Panc1 (cell line): ENCODE measurements around the gene ANKRD55. TPM values are rescaled to one million over a fixed set of nuclear protein-coding genes. Genes with fewer than 3 reads are reported as not detected.

Experiments
- ATAC-seq: fragments of 200-7000 bp; cut with Tn5 transposase; 2 replicates; pipeline ENCODE4 v1.9.1; 2020; ENCODE audit warnings: mild to moderate bottlenecking, moderate library complexity
- BruUV-seq: library from RNA; stranded (reverse); fragments of 400-500 nt; replicated peaks from 2 replicates; lab custom pipeline; 2021; lab: Mats Ljungman, UMichigan
- CTCF ChIA-PET: fragments of 300-600 bp; sonication (Branson Sonifier 250); formaldehyde crosslinking; loops from one replicate; lab custom pipeline; 2022; ENCODE audit warnings: antibody characterized with exemption; lab: Charles Lee
- POLR2A ChIA-PET: fragments of 300-600 bp; sonication (Branson Sonifier 250); formaldehyde crosslinking; loops from one replicate; lab custom pipeline; 2022; ENCODE audit warnings: antibody characterized with exemption; lab: Charles Lee
- DNase-seq: peaks from one replicate; pipeline ENCODE4 v3.0.0-alpha.2; 2010; ENCODE audit warnings: low read depth, low spot score
- H3K27ac ChIP-seq: 2 replicates; pipeline ENCODE4 v1.5.1; 2011; ENCODE audit warnings: mild to moderate bottlenecking, low read length, inconsistent platforms
- H3K27me3 ChIP-seq: fragments of 200-500 bp; sonication (Bioruptor generic); 2 replicates; pipeline ENCODE4 v1.6.0; 2014; ENCODE audit warnings: low read length, inconsistent platforms; ENCODE audit not compliant: control insufficient read depth, insufficient read depth
- H3K36me3 ChIP-seq: fragments of 200-500 bp; sonication (Bioruptor generic); 2 replicates; pipeline ENCODE4 v1.5.1; 2014; ENCODE audit warnings: inconsistent platforms, mild to moderate bottlenecking, low read length, moderate library complexity; ENCODE audit not compliant: control insufficient read depth, insufficient read depth
- H3K4me1 ChIP-seq: 2 replicates; pipeline ENCODE4 v1.5.1; 2011; ENCODE audit warnings: inconsistent platforms, mild to moderate bottlenecking, low read length, moderate library complexity; ENCODE audit not compliant: control insufficient read depth, insufficient read depth
- H3K4me3 ChIP-seq, 2 experiments: 2 replicates each; pipeline ENCODE4 v1.5.1; 2011 to 2012; ENCODE audit warnings: low read depth in 2 of 2, low read length in 2 of 2, mild to moderate bottlenecking in 2 of 2, inconsistent platforms in 1 of 2, moderate library complexity in 1 of 2
- H3K9me3 ChIP-seq: fragments of 200-500 bp; sonication (Bioruptor generic); 2 replicates; pipeline ENCODE4 v1.5.1; 2014; ENCODE audit warnings: low read depth, mild to moderate bottlenecking, inconsistent platforms, low read length, moderate library complexity; ENCODE audit not compliant: control insufficient read depth, insufficient read depth
- CTCF ChIP-seq: fragments of 450-650 bp; IDR thresholded peaks from 2 replicates; pipeline ENCODE4 v1.5.1; 2017; ENCODE audit warnings: mild to moderate bottlenecking
- POLR2AphosphoS5 ChIP-seq: IDR thresholded peaks from 2 replicates; pipeline ENCODE4 v1.6.1; 2012; ENCODE audit warnings: mild to moderate bottlenecking, low read depth, low read length, moderate library complexity
- REST ChIP-seq, 2 experiments: IDR thresholded peaks; 2 replicates each; pipeline ENCODE4 v1.6.1; 2011 to 2012; ENCODE audit warnings: low read depth in 2 of 2, control low read depth in 1 of 2, low read length in 1 of 2, mild to moderate bottlenecking in 1 of 2, moderate library complexity in 1 of 2; ENCODE audit not compliant: insufficient read depth in 1 of 2
- SIN3A ChIP-seq: IDR thresholded peaks from 2 replicates; pipeline ENCODE4 v1.6.1; 2012; ENCODE audit warnings: low read depth, mild to moderate bottlenecking, low read length, moderate library complexity, borderline replicate concordance; ENCODE audit not compliant: insufficient read depth
- TCF7L2 ChIP-seq: IDR thresholded peaks from 2 replicates; pipeline ENCODE4 v1.6.1; 2011; ENCODE audit warnings: mild to moderate bottlenecking, low read depth, low read length, inconsistent platforms
- in situ Hi-C: cut with HindIII; loops from 2 replicates; pipeline ENCODE4 v1.10.0; 2016; ENCODE audit warnings: low sequenced_read_pairs, low pct_unique_long_range_greater_than_20kb
- intact Hi-C: fragments of 100-400 bp; cut with micrococcal nuclease; formaldehyde crosslinking; loops from one replicate; pipeline ENCODE4 v1.10.0; 2022; ENCODE audit not compliant: unreplicated experiment
- total RNA-seq: library from RNA; stranded (reverse); gene quantifications from one replicate; pipeline ENCODE4 v1.2.1, GENCODE V29; 2021; ENCODE audit not compliant: unreplicated experiment

Gene ANKRD55
- total RNA-seq, 1 experiment from 2014 or later = not detected

- TF ChIP-seq POLR2AphosphoS5 (no peak), SIN3A (no peak), REST (IDR thresholded peaks at IDR 0.05; ENCODE audit: insufficient read depth in 1 of 2, low read depth in 2 of 2, low read length in 1 of 2) (no peak), CTCF (no peak), TCF7L2 (no peak)
- ChIA-PET POLR2A (no interaction called here), CTCF (no interaction called here)
- Histone ChIP-seq H3K27ac (no peak overlapping the region), H3K4me1 (no peaks in the 10 kb centered on the region), H3K27me3 (no peaks in the 10 kb centered on the region), H3K4me3 (no peak overlapping the region), H3K9me3 (no peaks in the 10 kb centered on the region), H3K36me3 (no peaks in the 10 kb centered on the region)
- DNase-seq (no peak), ATAC-seq (no peak)
- no TSS peak for BruUV-seq
- intact Hi-C loops (no loop called here), in situ Hi-C loops (no loop called here)
Measured at GRCh38 chr5:56195016-56195415, 38.1 kb downstream of the ANKRD55 start.

GRCh38 chr5:56192246-56192645, 40.9 kb downstream of the ANKRD55 start:
- Histone ChIP-seq H3K27me3 (no peaks in the 10 kb centered on the region), H3K36me3 (no peaks in the 10 kb centered on the region), H3K9me3 (no peaks in the 10 kb centered on the region), H3K27ac (no peak overlapping the region), H3K4me3 (no peak overlapping the region), H3K4me1 (no peaks in the 10 kb centered on the region)
- ChIA-PET POLR2A (no interaction called here), CTCF (no interaction called here)
- intact Hi-C loops (no loop called here), in situ Hi-C loops (no loop called here)
- ATAC-seq = no peak
- DNase-seq = no peak
- no TSS peak for BruUV-seq
- no peak for TF ChIP-seq REST (IDR thresholded peaks at IDR 0.05; ENCODE audit: insufficient read depth in 1 of 2, low read depth in 2 of 2, low read length in 1 of 2)
- no peak for TF ChIP-seq TCF7L2
- no peak for TF ChIP-seq SIN3A
- no peak for TF ChIP-seq POLR2AphosphoS5
- TF ChIP-seq CTCF = no peak
